Keratinocyte (primary cell): ENCODE data around the gene ARHGEF37. TPM values are rescaled to one million over a fixed set of nuclear protein-coding genes. Genes with fewer than 3 reads are reported as not detected.

Experiments
- DNase-seq: peaks from one replicate; pipeline ENCODE4 v3.0.0-alpha.2; 2011; ENCODE audit warnings: low read depth, missing footprints, low spot score
- FAIRE-seq: peaks from 2 replicates; lab custom pipeline; 2011; peaks lifted over from hg19 to GRCh38; lab: Jason Lieb, UNC
- H2AFZ ChIP-seq: 2 replicates; pipeline ENCODE4 v1.6.0; 2012; ENCODE audit warnings: low read length, control low read depth, inconsistent platforms; ENCODE audit not compliant: control insufficient read depth
- H3K27ac ChIP-seq: 2 replicates; pipeline ENCODE4 v1.5.1; 2011; ENCODE audit warnings: low read length; ENCODE audit not compliant: control insufficient read depth, insufficient read depth
- H3K27me3 ChIP-seq: 3 replicates; pipeline ENCODE4 v1.6.0; 2011; ENCODE audit warnings: low read length; ENCODE audit not compliant: control insufficient read depth, insufficient read depth; ENCODE audit errors: extremely low read depth
- H3K36me3 ChIP-seq, 2 experiments: 2 replicates in 1 of 2; 3 replicates in 1 of 2; pipeline ENCODE4 v1.5.1; 2011; ENCODE audit warnings: low read length in 2 of 2, mild to moderate bottlenecking in 1 of 2; ENCODE audit not compliant: control insufficient read depth in 2 of 2, insufficient read depth in 2 of 2; ENCODE audit errors: extremely low read depth in 1 of 2
- H3K4me1 ChIP-seq: 3 replicates; pipeline ENCODE4 v1.5.1; 2011; ENCODE audit warnings: low read length; ENCODE audit not compliant: control insufficient read depth, insufficient read depth; ENCODE audit errors: extremely low read depth
- H3K4me2 ChIP-seq: 3 replicates; pipeline ENCODE4 v1.6.0; 2011; ENCODE audit warnings: low read depth, low read length; ENCODE audit not compliant: control insufficient read depth, insufficient read depth; ENCODE audit errors: extremely low read depth
- H3K4me3 ChIP-seq, 3 experiments: fragments of 200-600 bp in 1 of 3; sonication (generic) in 1 of 3; 2 replicates in 2 of 3; 3 replicates in 1 of 3; pipeline ENCODE4 v1.5.1; 2011 to 2016; ENCODE audit warnings: low read length in 3 of 3, mild to moderate bottlenecking in 3 of 3, control low read depth in 2 of 3, inconsistent platforms in 1 of 3, low read depth in 1 of 3, mixed read lengths in 1 of 3, mixed run types in 1 of 3, moderate library complexity in 1 of 3; ENCODE audit not compliant: control insufficient read depth in 2 of 3, insufficient read depth in 2 of 3; ENCODE audit errors: extremely low read depth in 1 of 3
- H3K79me2 ChIP-seq: 2 replicates; pipeline ENCODE4 v1.6.0; 2012; ENCODE audit warnings: low read length; ENCODE audit not compliant: control insufficient read depth, insufficient read depth
- H3K9ac ChIP-seq: 3 replicates; pipeline ENCODE4 v1.6.0; 2011; ENCODE audit warnings: low read length; ENCODE audit not compliant: control insufficient read depth, insufficient read depth; ENCODE audit errors: extremely low read depth
- H3K9me1 ChIP-seq: 3 replicates; pipeline ENCODE4 v1.6.0; 2011; ENCODE audit warnings: low read length; ENCODE audit not compliant: control insufficient read depth, insufficient read depth; ENCODE audit errors: extremely low read depth
- H3K9me3 ChIP-seq: 2 replicates; pipeline ENCODE4 v1.5.1; 2012; ENCODE audit warnings: low read depth, low read length; ENCODE audit not compliant: control insufficient read depth
- H4K20me1 ChIP-seq: 3 replicates; pipeline ENCODE4 v1.6.0; 2011; ENCODE audit warnings: low read length; ENCODE audit not compliant: control insufficient read depth, insufficient read depth; ENCODE audit errors: extremely low read depth
- EZH2 ChIP-seq: IDR thresholded peaks from one replicate; pipeline ENCODE4 v1.6.1; 2012; ENCODE audit warnings: inconsistent platforms, mild to moderate bottlenecking, low read length, moderate library complexity
- dilution Hi-C: fragments of 300-500 bp; cut with MboI; formaldehyde crosslinking; loops from one replicate; pipeline ENCODE4 v1.7.0; 2020; ENCODE audit warnings: low sequenced_read_pairs; ENCODE audit not compliant: extremely low pct_ligation_motif_present
- polyA plus RNA-seq, 5 experiments: library from polyadenylated mRNA; depleted of rRNA in 3 of 5; stranded (reverse) in 3 of 5; stranded (forward) in 1 of 5; unstranded in 1 of 5; fragments of >200 nt; gene quantifications; 1 replicate in 1 of 5; 2 replicates in 3 of 5; 3 replicates in 1 of 5; pipeline versions ENCODE4 v1.2.1 to v1.2.3, GENCODE V29; 2011 to 2012; ENCODE audit warnings: missing spikeins in 2 of 5, low read depth in 1 of 5, low replicate concordance in 1 of 5
- TF ChIP-seq, protein P1 (sequence below), 3 experiments: IDR thresholded peaks in 1 of 3; conservative IDR thresholded peaks in 1 of 3; optimal IDR thresholded peaks in 1 of 3; 2 replicates in 2 of 3; 3 replicates in 1 of 3; pipeline versions ENCODE3 to v1.5.1; 2011; ENCODE audit warnings: low read length in 3 of 3, mild to moderate bottlenecking in 3 of 3, moderate library complexity in 2 of 3, control low read depth in 1 of 3, inconsistent platforms in 1 of 3; ENCODE audit not compliant: insufficient read depth in 2 of 3; ENCODE audit errors: extremely low read depth in 1 of 3

ARHGEF37 gene
- polyA plus RNA-seq, 1 donor (not counting 4 experiments of a cell fraction or from before 2014, with no cell fraction given), result 8.7 TPM

DNA sequence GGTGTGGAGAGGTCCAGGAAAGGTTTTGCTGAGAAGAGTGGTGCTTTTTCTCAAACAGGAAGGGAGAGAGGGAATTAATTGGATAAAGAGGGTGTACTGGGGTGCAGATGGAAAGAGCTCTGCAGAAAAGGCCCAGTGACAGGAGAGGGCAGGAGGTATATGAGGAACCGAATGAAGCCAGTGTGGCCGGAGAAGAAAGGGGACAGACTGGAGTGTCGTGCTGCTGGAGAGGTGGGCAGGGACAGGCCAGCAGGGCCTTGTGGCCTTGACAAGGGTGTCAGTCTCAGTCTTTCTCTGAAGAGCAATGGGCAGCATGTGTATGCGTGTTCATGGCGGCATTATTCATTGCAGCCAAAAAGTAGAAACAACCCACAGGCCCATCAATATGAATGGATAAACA lies 48.1 kb downstream of the ARHGEF37 start:
- H2AFZ ChIP-seq, result no peak overlapping the region
- H3K79me2 ChIP-seq, result no peaks in the 10 kb centered on the region
- H3K36me3 ChIP-seq, result peaks cover 0 to 10% of the 10 kb centered on the region in 2 experiments
- no peak for DNase-seq
- no peak for FAIRE-seq
- no peaks in the 10 kb centered on the region for H3K27me3 ChIP-seq
- H3K4me1 ChIP-seq, result peaks cover 29% of the 10 kb centered on the region
- no peaks in the 10 kb centered on the region for H3K9me3 ChIP-seq
- no peak overlapping the region for H3K9ac ChIP-seq
- H3K9me1 ChIP-seq, result no peaks in the 10 kb centered on the region
- dilution Hi-C loops, result no loop called here
- H3K4me2 ChIP-seq, result no peak overlapping the region
- no peak overlapping the region for H3K4me3 ChIP-seq
- no peak overlapping the region for H3K27ac ChIP-seq
- H4K20me1 ChIP-seq, result no peaks in the 10 kb centered on the region
- TF ChIP-seq EZH2, result no peak
- TF ChIP-seq, protein P1, sequence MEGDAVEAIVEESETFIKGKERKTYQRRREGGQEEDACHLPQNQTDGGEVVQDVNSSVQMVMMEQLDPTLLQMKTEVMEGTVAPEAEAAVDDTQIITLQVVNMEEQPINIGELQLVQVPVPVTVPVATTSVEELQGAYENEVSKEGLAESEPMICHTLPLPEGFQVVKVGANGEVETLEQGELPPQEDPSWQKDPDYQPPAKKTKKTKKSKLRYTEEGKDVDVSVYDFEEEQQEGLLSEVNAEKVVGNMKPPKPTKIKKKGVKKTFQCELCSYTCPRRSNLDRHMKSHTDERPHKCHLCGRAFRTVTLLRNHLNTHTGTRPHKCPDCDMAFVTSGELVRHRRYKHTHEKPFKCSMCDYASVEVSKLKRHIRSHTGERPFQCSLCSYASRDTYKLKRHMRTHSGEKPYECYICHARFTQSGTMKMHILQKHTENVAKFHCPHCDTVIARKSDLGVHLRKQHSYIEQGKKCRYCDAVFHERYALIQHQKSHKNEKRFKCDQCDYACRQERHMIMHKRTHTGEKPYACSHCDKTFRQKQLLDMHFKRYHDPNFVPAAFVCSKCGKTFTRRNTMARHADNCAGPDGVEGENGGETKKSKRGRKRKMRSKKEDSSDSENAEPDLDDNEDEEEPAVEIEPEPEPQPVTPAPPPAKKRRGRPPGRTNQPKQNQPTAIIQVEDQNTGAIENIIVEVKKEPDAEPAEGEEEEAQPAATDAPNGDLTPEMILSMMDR (optimal IDR thresholded peaks at IDR 0.05 in 1 of 3, IDR thresholded peaks at IDR 0.05 in 1 of 3, conservative IDR thresholded peaks at IDR 0.05 in 1 of 3; ENCODE audit: extremely low read depth in 1 of 3, insufficient read depth in 2 of 3, low read length in 3 of 3), result no peak

DNA sequence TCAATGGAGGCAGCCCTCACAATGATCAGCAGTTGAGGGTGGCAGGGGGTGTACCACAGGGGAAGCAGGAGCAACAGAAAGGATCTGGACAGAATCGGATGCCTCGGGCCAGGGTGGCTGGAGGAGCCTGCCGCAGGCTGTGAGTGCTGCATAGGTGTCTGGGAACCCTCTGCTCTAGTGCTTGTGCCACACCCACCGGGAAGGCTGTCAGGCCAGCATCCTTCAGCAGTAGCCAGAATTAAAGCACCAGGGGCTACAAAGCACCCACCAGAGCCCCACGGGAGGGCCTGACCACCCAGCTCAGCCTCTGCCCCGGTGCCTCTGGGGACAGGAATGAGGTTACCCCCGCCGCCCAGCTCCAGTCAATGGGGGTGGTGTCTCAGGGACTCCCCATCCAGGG lies 49.0 kb downstream of the ARHGEF37 start:
- no peak overlapping the region for H3K27ac ChIP-seq
- H4K20me1 ChIP-seq, result no peaks in the 10 kb centered on the region
- H3K79me2 ChIP-seq, result no peaks in the 10 kb centered on the region
- DNase-seq (no peak), FAIRE-seq (no peak)
- dilution Hi-C loops, result no loop called here
- H3K4me2 ChIP-seq, result no peak overlapping the region
- H3K9ac ChIP-seq, result no peak overlapping the region
- H3K9me3 ChIP-seq, result no peaks in the 10 kb centered on the region
- no peaks in the 10 kb centered on the region for H3K9me1 ChIP-seq
- H2AFZ ChIP-seq, result no peak overlapping the region
- TF ChIP-seq, protein P1 (optimal IDR thresholded peaks at IDR 0.05 in 1 of 3, IDR thresholded peaks at IDR 0.05 in 1 of 3, conservative IDR thresholded peaks at IDR 0.05 in 1 of 3; ENCODE audit: extremely low read depth in 1 of 3, insufficient read depth in 2 of 3, low read length in 3 of 3), result no peak
- TF ChIP-seq EZH2, result no peak
- no peak overlapping the region for H3K4me3 ChIP-seq
- no peaks in the 10 kb centered on the region for H3K27me3 ChIP-seq
- H3K36me3 ChIP-seq, result peaks cover 0 to 10% of the 10 kb centered on the region in 2 experiments
- H3K4me1 ChIP-seq, result peaks cover 38% of the 10 kb centered on the region
